GM12864 (cell line): ENCODE data around the gene C1QA.

ENCODE experiments used
- DNase-seq: peaks from one replicate; pipeline ENCODE4 v3.0.0-alpha.2; 2011; ENCODE audit warnings: low read depth
- H3K4me3 ChIP-seq: 2 replicates; pipeline ENCODE4 v1.5.1; 2011; ENCODE audit warnings: mild to moderate bottlenecking, low read depth, low read length, control low read depth
- TF ChIP-seq, protein P1 (sequence below): IDR thresholded peaks from 2 replicates; pipeline ENCODE4 v1.5.1; 2011; ENCODE audit warnings: low read depth, mild to moderate bottlenecking, moderate library complexity, low read length, control low read depth, inconsistent platforms; ENCODE audit errors: missing control alignments

The C1QA gene

DNA sequence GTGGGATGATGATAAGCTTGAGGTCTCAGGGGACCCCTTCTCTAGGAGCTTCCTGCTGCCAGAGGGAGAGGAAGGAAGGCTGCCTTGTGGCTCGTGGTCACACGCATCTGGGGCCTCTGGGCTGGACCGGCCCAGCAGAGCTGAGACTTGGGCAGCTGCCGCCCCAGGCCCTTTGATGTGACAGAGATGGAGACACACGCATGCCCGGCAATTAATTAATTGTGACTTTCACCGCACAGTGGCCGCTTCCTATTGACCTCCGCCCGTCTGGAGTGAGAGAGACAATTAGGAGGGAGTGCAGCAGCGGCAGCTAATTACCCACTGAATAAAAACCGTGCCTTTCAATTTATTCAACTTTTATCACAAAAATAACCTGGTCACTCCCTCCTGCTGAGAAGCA, 16.6 kb upstream of the C1QA start:
- TF ChIP-seq, protein P1, sequence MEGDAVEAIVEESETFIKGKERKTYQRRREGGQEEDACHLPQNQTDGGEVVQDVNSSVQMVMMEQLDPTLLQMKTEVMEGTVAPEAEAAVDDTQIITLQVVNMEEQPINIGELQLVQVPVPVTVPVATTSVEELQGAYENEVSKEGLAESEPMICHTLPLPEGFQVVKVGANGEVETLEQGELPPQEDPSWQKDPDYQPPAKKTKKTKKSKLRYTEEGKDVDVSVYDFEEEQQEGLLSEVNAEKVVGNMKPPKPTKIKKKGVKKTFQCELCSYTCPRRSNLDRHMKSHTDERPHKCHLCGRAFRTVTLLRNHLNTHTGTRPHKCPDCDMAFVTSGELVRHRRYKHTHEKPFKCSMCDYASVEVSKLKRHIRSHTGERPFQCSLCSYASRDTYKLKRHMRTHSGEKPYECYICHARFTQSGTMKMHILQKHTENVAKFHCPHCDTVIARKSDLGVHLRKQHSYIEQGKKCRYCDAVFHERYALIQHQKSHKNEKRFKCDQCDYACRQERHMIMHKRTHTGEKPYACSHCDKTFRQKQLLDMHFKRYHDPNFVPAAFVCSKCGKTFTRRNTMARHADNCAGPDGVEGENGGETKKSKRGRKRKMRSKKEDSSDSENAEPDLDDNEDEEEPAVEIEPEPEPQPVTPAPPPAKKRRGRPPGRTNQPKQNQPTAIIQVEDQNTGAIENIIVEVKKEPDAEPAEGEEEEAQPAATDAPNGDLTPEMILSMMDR, result no peak
- no peak overlapping the region for H3K4me3 ChIP-seq
- DNase-seq, result no peak

DNA sequence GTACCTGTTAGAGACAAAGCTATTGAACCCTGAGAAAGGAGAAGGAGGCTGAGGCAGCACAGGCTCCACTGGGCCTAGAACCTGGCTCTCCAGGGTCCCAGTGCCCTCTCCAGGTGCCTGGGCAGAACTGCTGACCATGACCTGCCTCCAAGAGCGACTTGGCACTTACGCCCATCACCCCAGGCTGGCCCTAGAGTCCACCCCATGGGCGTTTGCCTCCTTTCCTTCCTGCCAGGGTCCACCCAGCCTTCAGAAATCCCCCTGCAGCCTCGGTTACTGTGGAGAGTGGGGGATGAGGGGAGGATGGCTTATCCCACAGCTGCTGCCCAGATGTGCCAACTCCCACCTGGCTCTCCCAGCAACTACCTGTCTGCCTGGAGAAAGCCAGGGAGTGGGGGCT, 14.7 kb upstream of the C1QA start:
- TF ChIP-seq, protein P1, result no peak
- DNase-seq, result no peak
- no peak overlapping the region for H3K4me3 ChIP-seq

DNA sequence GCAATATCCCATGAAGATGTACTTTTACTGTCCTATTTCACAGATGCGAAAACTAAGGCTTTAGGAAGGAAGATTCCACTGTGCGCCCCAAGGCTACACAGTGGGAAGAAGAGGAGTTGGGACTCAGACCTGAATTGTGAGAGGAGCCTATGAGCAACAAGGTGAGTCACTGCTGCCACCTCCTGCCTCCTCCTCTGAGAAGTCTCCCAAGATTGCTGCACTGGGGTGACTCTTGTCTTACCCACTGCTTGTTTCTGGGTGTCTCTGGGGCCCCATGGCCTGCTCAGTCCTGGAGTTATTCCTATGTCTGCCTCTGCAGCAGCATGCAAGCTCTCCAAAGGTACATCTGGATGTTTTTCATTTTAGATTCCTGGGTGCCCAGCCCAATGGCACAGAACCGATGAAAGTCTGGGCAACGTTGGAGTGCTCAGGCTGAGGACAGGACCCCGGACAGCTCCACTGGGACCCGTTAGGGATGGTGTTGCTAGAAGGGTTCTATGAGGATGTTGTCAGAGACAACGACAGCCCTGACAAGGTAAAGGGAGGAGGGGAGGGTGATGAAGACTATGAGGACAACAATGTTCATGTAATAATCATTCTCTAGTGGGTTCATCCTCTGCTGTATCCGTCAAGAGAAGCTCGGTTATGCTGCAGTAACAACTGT, 11.0 kb upstream of the C1QA start:
- DNase-seq, result no peak
- TF ChIP-seq, protein P1, result no peak
- no peak overlapping the region for H3K4me3 ChIP-seq

DNA sequence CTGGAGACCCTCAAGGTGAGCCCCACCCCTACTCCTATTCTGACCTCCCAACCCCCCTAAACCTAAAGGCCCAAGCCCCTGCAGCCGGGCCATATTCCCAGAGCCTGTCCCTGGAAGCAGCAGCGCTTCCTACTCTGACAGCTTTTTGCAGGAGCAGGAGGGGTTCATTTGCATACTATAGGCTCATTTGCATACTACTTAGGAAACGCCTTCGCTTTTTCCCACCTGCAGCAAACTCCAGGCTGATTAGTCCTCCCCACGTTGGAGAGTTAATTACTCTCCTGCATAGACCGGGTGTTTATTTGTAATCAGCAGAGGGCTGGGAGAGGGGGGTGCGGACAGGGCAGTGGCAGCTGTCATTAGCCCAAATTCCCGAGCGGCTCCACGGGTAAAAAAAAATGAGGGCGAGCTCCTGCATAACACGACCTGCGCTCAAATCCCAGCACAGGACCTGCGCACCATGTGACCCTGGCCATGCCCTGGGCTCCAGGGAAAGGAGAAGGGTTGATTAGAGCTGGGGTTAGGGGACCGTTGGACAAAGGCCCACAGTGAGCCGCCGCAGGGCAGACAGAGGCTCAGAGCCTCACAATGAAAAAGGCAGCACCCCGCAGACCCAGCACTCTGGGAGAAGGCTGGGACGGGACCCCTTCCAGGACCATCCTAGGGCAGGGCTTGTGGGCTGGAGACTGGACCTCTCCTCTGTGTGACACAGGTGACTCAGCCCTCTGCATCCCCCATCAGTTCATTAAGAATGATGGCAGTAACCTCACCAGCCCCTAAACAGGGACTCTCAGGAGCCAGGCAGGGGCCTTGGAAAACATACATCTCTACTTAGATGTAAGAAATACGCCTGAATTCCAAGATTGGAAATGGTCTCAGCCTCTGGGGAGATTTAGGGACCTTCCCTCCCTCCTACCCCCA, 9.9 kb upstream of the C1QA start:
- no peak overlapping the region for H3K4me3 ChIP-seq
- no peak for DNase-seq
- TF ChIP-seq, protein P1, result no peak

DNA sequence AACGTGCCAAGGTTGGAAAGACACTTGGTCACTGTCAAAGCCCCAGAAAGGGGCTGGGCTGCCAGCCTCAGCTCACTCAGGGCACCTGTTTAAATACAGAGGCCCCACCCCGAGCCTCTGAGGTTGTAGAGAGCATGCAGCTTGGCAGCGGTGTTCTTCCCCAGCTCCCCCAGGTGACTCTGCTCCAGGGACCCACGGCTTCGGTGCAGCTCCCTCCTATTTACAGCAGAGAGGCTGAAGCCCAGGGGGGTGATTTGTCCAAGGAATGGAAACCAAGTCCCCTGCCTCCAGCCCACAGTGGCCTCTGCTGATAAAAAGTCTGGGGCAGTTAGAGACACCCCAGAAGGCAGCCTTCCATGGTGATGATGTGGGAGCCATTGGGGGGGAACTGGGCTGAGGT, 9.1 kb upstream of the C1QA start:
- TF ChIP-seq, protein P1, result no peak
- DNase-seq, result no peak
- no peak overlapping the region for H3K4me3 ChIP-seq

DNA sequence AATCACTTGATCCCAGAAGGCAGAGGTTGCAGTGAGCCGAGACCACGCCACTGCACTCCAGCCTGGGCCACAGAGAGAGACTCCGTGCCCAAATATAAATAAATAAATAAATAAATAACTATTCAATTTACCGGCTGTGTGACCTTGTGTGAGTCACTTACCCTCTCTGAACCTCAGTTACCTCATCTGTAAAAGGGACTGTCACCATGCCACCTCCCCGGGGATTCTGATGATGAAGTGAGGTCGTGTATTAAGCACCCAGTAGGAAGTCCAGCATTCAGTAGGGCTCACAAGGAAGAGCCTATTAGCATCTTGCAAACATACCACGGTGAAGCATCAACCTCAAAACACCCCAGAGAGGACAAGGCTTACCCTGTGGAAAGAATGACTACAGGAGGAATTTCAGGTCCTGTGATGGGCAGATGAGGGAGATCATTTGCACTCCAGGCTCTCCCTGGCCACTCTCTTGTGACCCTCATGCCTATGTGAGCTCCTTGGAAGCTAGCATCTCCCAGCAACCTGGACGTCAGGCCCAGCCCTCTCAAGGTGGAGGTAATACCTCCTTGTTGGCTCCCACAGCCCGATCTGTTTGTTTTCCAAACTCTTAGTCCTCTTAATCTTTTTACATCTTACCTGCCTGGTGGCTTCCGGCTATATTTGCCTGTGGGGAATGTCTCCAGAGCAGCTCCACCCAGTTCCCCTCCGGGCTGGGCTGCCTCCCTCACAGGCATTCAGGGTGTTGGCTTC, 7.6 kb upstream of the C1QA start:
- TF ChIP-seq, protein P1, result no peak
- no peak overlapping the region for H3K4me3 ChIP-seq
- DNase-seq, result no peak
